Suprapubic skin (tissue), 4 donors: ENCODE data around the gene CADM1. TPM values are rescaled to one million over a fixed set of nuclear protein-coding genes. Genes with fewer than 3 reads are reported as not detected.

ENCODE experiments used
- DNase-seq, 2 donors: peaks; one replicate each; pipeline ENCODE4 v3.0.0-alpha.2; 2019; ENCODE audit warnings: low spot score in 2 of 2
- H3K27ac ChIP-seq: fragments of 200-600 bp; sonication (generic); one replicate; pipeline ENCODE4 v1.5.1; 2019
- H3K27me3 ChIP-seq: fragments of 200-600 bp; sonication (generic); one replicate; pipeline ENCODE4 v1.5.1; 2019
- H3K36me3 ChIP-seq: fragments of 200-600 bp; sonication (generic); one replicate; pipeline ENCODE4 v1.5.1; 2019
- H3K4me1 ChIP-seq: fragments of 200-600 bp; sonication (generic); one replicate; pipeline ENCODE4 v1.5.1; 2019
- H3K4me3 ChIP-seq: fragments of 200-600 bp; sonication (generic); one replicate; pipeline ENCODE4 v1.5.1; 2019; ENCODE audit warnings: mild to moderate bottlenecking
- H3K9me3 ChIP-seq: fragments of 200-600 bp; sonication (generic); one replicate; pipeline ENCODE4 v1.5.1; 2019
- CTCF ChIP-seq, 2 donors: fragments of 200-600 bp in 1 of 2; fragments of 450-650 bp in 1 of 2; sonication (generic) in 1 of 2; IDR thresholded peaks; one replicate each; pipeline ENCODE4 v1.5.1; 2016 to 2019; ENCODE audit warnings: antibody characterized with exemption in 2 of 2, mild to moderate bottlenecking in 1 of 2, moderate library complexity in 1 of 2
- EP300 ChIP-seq: sonication (generic); formaldehyde crosslinking; IDR thresholded peaks from one replicate; pipeline ENCODE4 v1.6.1; 2017; ENCODE audit warnings: antibody characterized with exemption
- POLR2A ChIP-seq, 2 donors: fragments of 450-650 bp; IDR thresholded peaks; one replicate each; pipeline ENCODE4 v1.6.1; 2017; ENCODE audit warnings: antibody characterized with exemption in 2 of 2, mild to moderate bottlenecking in 2 of 2, moderate library complexity in 2 of 2
- POLR2AphosphoS5 ChIP-seq, 3 donors: sonication (generic); formaldehyde crosslinking; IDR thresholded peaks; one replicate each; pipeline ENCODE4 v1.6.1; 2017; ENCODE audit warnings: antibody characterized with exemption in 3 of 3
- WGBS: methylation state at CpG from one replicate; pipeline ENCODE4 v1.1.5; 2018; 5-methylcytosine and 5-hydroxymethylcytosine counted together
- total RNA-seq, 4 donors: library from RNA; depleted of rRNA; stranded (reverse); fragments of >200 nt; gene quantifications; one replicate each; pipeline ENCODE4 v1.1.0, GENCODE V29; 2016

CADM1 gene
- total RNA-seq, 4 donors from 2014 or later, result 13.3 to 26.2 (median 15.3) TPM

GRCh38 chr11:115347106-115347505, 157.1 kb downstream of the CADM1 start:
- DNase-seq, result no peak
- Histone ChIP-seq H3K27ac (no peak overlapping the region), H3K4me3 (no peak overlapping the region), H3K36me3 (no peaks in the 10 kb centered on the region), H3K27me3 (no peaks in the 10 kb centered on the region), H3K4me1 (no peaks in the 10 kb centered on the region), H3K9me3 (no peaks in the 10 kb centered on the region)
- WGBS, result 86% methylated on average over 4 of the region's 4 CpGs
- TF ChIP-seq EP300 (no peak), POLR2A (IDR thresholded peaks at IDR 0.05) (no peak), POLR2AphosphoS5 (IDR thresholded peaks at IDR 0.05) (no peak)

DNA sequence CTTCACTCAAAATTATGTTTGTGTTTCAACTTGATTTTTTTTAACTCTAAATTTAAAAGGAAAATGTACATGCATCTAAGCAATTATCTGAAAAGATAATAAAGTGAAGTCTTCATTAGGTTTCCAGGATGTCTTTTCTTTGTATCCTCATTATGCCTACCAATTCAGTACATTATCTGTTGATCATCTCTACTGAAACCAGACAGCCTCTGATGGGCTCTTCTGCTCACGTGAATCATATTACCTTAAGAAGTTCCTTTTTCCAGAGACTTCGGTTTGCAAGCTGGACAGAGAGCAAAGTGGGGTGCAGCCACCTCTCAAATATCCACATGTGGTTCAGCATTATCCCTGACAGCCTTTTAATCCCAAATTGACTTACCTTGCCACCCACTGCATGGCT, 158.4 kb downstream of the CADM1 start:
- Histone ChIP-seq H3K9me3 (no peaks in the 10 kb centered on the region), H3K36me3 (no peaks in the 10 kb centered on the region), H3K27me3 (no peaks in the 10 kb centered on the region), H3K4me3 (no peak overlapping the region), H3K27ac (no peak overlapping the region), H3K4me1 (no peaks in the 10 kb centered on the region)
- no peak for DNase-seq
- 92% methylated on average over 2 of the region's 2 CpGs for WGBS
- TF ChIP-seq POLR2A (IDR thresholded peaks at IDR 0.05) (no peak), CTCF (IDR thresholded peaks at IDR 0.05) (no peak), EP300 (no peak), POLR2AphosphoS5 (IDR thresholded peaks at IDR 0.05) (no peak)

- TF ChIP-seq CTCF (IDR thresholded peaks at IDR 0.05) (no peak), EP300 (no peak), POLR2A (IDR thresholded peaks at IDR 0.05) (no peak), POLR2AphosphoS5 (IDR thresholded peaks at IDR 0.05) (no peak)
These were observed 158.9 kb downstream of the CADM1 start for GRCh38 chr11:115345361-115345760.

DNA sequence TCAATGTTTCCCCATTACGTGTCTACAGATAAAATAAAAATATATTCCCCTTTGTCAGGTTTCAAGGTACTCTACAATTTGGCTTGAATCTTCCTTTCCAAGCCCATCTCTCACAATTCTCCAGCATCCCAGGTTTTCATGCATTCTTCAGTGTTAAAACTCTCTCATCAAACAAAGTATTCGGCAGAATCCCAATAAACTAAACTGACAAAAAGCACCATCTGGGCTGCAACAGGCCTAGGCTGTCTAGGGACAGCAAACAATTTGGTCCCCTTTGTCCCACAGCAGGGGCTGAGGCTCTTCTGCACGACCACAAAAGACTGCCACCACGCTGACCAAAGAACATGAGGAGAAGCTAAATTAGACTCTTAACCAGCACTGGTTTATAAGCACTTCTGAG, 159.4 kb downstream of the CADM1 start:
- 81% methylated on average over 4 of the region's 4 CpGs for WGBS
- no peaks in the 10 kb centered on the region for H3K27me3 ChIP-seq
- H3K36me3 ChIP-seq, result no peaks in the 10 kb centered on the region
- no peak for DNase-seq
- H3K9me3 ChIP-seq, result no peaks in the 10 kb centered on the region
- H3K4me1 ChIP-seq, result no peaks in the 10 kb centered on the region
- H3K4me3 ChIP-seq, result no peak overlapping the region
- no peak overlapping the region for H3K27ac ChIP-seq
- TF ChIP-seq POLR2A (IDR thresholded peaks at IDR 0.05) (no peak), EP300 (no peak), POLR2AphosphoS5 (IDR thresholded peaks at IDR 0.05) (no peak), CTCF (IDR thresholded peaks at IDR 0.05) (no peak)

More at GRCh38 chr11:115345361-115345760, 158.9 kb downstream of the CADM1 start:
- no peak for DNase-seq
- H3K4me1 ChIP-seq, result no peaks in the 10 kb centered on the region
- no peak overlapping the region for H3K27ac ChIP-seq
- H3K27me3 ChIP-seq, result no peaks in the 10 kb centered on the region
- no peak overlapping the region for H3K4me3 ChIP-seq
- no peaks in the 10 kb centered on the region for H3K9me3 ChIP-seq
- no peaks in the 10 kb centered on the region for H3K36me3 ChIP-seq

DNA sequence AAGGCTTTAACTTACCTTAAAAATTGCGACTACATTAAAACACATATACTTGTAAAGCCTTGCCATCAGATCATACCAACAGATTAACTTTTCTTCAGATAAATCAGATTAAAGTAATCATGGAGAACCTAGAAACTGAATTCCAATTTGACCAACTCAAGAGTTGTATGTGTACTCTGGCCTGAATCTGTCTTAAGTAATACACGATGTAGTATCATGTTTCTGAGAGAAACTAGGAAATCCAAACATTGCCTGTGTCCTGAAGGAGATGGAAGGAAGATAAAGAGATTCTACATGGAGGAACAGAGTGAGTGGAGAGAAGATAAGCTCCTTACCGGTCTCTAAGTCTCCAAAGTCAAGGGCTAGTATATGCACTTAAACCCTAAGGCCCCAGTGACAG, 162.1 kb downstream of the CADM1 start:
- TF ChIP-seq POLR2A (IDR thresholded peaks at IDR 0.05) (no peak), POLR2AphosphoS5 (IDR thresholded peaks at IDR 0.05) (no peak)
- Histone ChIP-seq H3K36me3 (no peaks in the 10 kb centered on the region), H3K4me1 (no peaks in the 10 kb centered on the region), H3K27ac (no peak overlapping the region), H3K4me3 (no peak overlapping the region), H3K27me3 (no peaks in the 10 kb centered on the region), H3K9me3 (no peaks in the 10 kb centered on the region)
- 93% methylated on average over 3 of the region's 3 CpGs for WGBS
- DNase-seq, result no peak

DNA sequence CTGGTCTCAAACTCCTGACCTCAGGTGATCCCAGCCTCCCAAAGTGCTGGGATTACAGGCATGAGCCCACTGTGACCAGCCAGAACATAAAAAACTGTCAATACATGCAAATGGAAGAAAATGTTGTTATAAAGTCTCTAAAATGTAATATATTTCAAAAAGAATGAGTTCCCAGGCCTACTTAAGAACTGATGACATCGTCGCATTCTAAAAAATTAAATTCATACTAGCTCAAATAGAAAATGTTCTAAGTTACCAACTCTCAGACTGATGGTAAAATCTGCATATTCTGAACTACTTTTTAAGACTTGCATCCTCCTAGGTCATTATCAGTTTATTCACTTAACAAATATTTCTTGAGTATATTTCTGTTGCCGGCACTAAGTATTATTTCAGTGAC, 163.3 kb downstream of the CADM1 start:
- no peak for DNase-seq
- Histone ChIP-seq H3K27me3 (no peaks in the 10 kb centered on the region), H3K9me3 (no peaks in the 10 kb centered on the region), H3K4me3 (no peak overlapping the region), H3K4me1 (no peaks in the 10 kb centered on the region), H3K36me3 (no peaks in the 10 kb centered on the region), H3K27ac (no peak overlapping the region)
- 95% methylated on average over 3 of the region's 3 CpGs for WGBS
- TF ChIP-seq EP300, result no peak
- TF ChIP-seq POLR2A (IDR thresholded peaks at IDR 0.05), result no peak
- no peak for TF ChIP-seq POLR2AphosphoS5 (IDR thresholded peaks at IDR 0.05)
- no peak for TF ChIP-seq CTCF (IDR thresholded peaks at IDR 0.05)
